SK-N-SH treated with all-trans-retinoic acid at 6 μM for 48 hours (cell line): ENCODE measurements around the gene CLEC11A.

ENCODE experiments used
- ARNTL ChIP-seq: fragments of 450-650 bp; formaldehyde crosslinking; IDR thresholded peaks from 2 replicates; pipeline ENCODE4 v1.5.0; 2020; ENCODE audit warnings: low read depth, mild to moderate bottlenecking, moderate library complexity, borderline replicate concordance
- BACH2 ChIP-seq: fragments of 250-450 bp; sonication (Bioruptor Pico); IDR thresholded peaks from 2 replicates; pipeline ENCODE4 v1.9.0; 2021; ENCODE audit warnings: mild to moderate bottlenecking, borderline replicate concordance
- ESRRG ChIP-seq: fragments of 250-450 bp; sonication (Bioruptor Pico); IDR thresholded peaks from 2 replicates; pipeline ENCODE4 v1.6.1; 2021; ENCODE audit warnings: mild to moderate bottlenecking
- ISL1 ChIP-seq: fragments of 250-450 bp; sonication (Bioruptor Pico); IDR thresholded peaks from 2 replicates; pipeline ENCODE4 v2.1.2; 2022; ENCODE audit warnings: mild to moderate bottlenecking, moderate library complexity
- RARB ChIP-seq: fragments of 250-450 bp; sonication (Bioruptor Pico); IDR thresholded peaks from 2 replicates; pipeline ENCODE4 v1.8.0; 2021; ENCODE audit warnings: mild to moderate bottlenecking, moderate library complexity
- SNAI2 ChIP-seq: fragments of 250-450 bp; sonication (Bioruptor Pico); IDR thresholded peaks from 2 replicates; pipeline ENCODE4 v1.5.0; 2020; ENCODE audit warnings: mild to moderate bottlenecking, moderate library complexity
- TCF4 ChIP-seq: fragments of 250-450 bp; sonication (Bioruptor Pico); IDR thresholded peaks from 2 replicates; pipeline ENCODE4 v1.8.0; 2021; ENCODE audit warnings: mild to moderate bottlenecking, moderate library complexity, borderline replicate concordance
- ZC3H10 ChIP-seq: fragments of 250-450 bp; sonication (Bioruptor Pico); IDR thresholded peaks from 2 replicates; pipeline ENCODE4 v1.5.1; 2021; ENCODE audit warnings: mild to moderate bottlenecking, moderate library complexity
- ZFP3 ChIP-seq: fragments of 250-450 bp; sonication (Bioruptor Pico); IDR thresholded peaks from 2 replicates; pipeline ENCODE4 v1.5.0; 2020; ENCODE audit warnings: mild to moderate bottlenecking, moderate library complexity
- TF ChIP-seq, protein P1 (sequence below): fragments of 250-450 bp; sonication (Bioruptor Pico); IDR thresholded peaks from 2 replicates; pipeline ENCODE4 v1.5.1; 2020; ENCODE audit warnings: low read depth, mild to moderate bottlenecking, moderate library complexity
- TF ChIP-seq, protein P2 (sequence below): fragments of 250-450 bp; sonication (Bioruptor Pico); IDR thresholded peaks from 2 replicates; pipeline ENCODE4 v1.8.0; 2020; ENCODE audit warnings: mild to moderate bottlenecking, moderate library complexity, borderline replicate concordance

DNA sequence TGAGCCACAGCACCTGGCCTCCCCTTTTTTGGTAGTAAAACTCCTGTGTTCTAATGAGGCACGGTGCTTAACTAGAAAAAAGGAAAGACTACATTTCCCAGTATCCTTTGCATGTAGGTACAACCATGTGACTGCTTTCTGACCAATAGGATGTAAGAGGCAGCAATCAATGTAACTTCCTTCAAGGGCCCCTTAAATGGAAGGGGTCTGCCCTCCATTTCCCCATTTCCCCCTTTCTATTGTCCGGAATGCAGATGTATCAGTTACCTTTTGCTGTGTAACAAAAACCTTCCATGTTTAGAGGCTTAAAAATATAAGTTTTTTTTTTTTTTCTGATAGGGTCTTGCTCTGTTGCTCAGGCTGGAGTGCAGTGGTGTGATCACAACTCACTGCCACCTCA is 49.3 kb downstream of the CLEC11A start:
- TF ChIP-seq, protein P1, sequence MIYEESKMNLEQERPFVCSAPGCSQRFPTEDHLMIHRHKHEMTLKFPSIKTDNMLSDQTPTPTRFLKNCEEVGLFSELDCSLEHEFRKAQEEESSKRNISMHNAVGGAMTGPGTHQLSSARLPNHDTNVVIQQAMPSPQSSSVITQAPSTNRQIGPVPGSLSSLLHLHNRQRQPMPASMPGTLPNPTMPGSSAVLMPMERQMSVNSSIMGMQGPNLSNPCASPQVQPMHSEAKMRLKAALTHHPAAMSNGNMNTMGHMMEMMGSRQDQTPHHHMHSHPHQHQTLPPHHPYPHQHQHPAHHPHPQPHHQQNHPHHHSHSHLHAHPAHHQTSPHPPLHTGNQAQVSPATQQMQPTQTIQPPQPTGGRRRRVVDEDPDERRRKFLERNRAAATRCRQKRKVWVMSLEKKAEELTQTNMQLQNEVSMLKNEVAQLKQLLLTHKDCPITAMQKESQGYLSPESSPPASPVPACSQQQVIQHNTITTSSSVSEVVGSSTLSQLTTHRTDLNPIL (CRISPR knock-in tag), result no peak
- no peak for TF ChIP-seq ISL1
- TF ChIP-seq ZFP3 (CRISPR knock-in tag), result no peak
- TF ChIP-seq TCF4 (CRISPR knock-in tag), result no peak
- TF ChIP-seq SNAI2 (CRISPR knock-in tag), result no peak
- TF ChIP-seq, protein P2, sequence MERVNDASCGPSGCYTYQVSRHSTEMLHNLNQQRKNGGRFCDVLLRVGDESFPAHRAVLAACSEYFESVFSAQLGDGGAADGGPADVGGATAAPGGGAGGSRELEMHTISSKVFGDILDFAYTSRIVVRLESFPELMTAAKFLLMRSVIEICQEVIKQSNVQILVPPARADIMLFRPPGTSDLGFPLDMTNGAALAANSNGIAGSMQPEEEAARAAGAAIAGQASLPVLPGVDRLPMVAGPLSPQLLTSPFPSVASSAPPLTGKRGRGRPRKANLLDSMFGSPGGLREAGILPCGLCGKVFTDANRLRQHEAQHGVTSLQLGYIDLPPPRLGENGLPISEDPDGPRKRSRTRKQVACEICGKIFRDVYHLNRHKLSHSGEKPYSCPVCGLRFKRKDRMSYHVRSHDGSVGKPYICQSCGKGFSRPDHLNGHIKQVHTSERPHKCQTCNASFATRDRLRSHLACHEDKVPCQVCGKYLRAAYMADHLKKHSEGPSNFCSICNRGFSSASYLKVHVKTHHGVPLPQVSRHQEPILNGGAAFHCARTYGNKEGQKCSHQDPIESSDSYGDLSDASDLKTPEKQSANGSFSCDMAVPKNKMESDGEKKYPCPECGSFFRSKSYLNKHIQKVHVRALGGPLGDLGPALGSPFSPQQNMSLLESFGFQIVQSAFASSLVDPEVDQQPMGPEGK (CRISPR knock-in tag), result no peak
- TF ChIP-seq ESRRG (CRISPR knock-in tag), result no peak
- no peak for TF ChIP-seq RARB (CRISPR knock-in tag)
- no peak for TF ChIP-seq ZC3H10 (CRISPR knock-in tag)
- no peak for TF ChIP-seq BACH2 (CRISPR knock-in tag)
- TF ChIP-seq ARNTL (CRISPR knock-in tag), result no peak
